Mesendoderm (in vitro differentiated cells): ENCODE results near the gene ZNF280D.
"Not testable (repeated sequence)": the region's sequence is repeated elsewhere in the genome, so short reads cannot be mapped to it uniquely, and the experiment has no call there.

Source experiments
- DNase-seq: peaks from one replicate; pipeline ENCODE4 v3.0.0; 2013
- H2AK5ac ChIP-seq: 2 replicates; pipeline ENCODE4 v1.6.1; 2013; ENCODE audit warnings: low read length, inconsistent platforms
- H2BK120ac ChIP-seq: 2 replicates; pipeline ENCODE4 v1.6.1; 2013; ENCODE audit warnings: low read depth, mild to moderate bottlenecking, low read length, moderate library complexity, mixed read lengths
- H2BK15ac ChIP-seq: replicated peaks from 2 replicates; pipeline ENCODE4 v1.6.1; 2013; ENCODE audit warnings: low read depth, mild to moderate bottlenecking, moderate library complexity
- H2BK5ac ChIP-seq: 2 replicates; pipeline ENCODE4 v1.6.1; 2013; ENCODE audit warnings: low read length, inconsistent platforms
- H3K18ac ChIP-seq: 2 replicates; pipeline ENCODE4 v1.6.1; 2013; ENCODE audit warnings: mild to moderate bottlenecking, low read length, mixed read lengths
- H3K23ac ChIP-seq: one replicate; pipeline ENCODE4 v1.6.1; 2013; ENCODE audit warnings: low read length
- H3K27ac ChIP-seq: 2 replicates; pipeline ENCODE4 v1.5.1; 2013; ENCODE audit warnings: low read depth, mild to moderate bottlenecking, inconsistent platforms, low read length, moderate library complexity
- H3K27me3 ChIP-seq: 2 replicates; pipeline ENCODE4 v1.6.1; 2013; ENCODE audit warnings: low read length, control low read depth, mild to moderate bottlenecking, inconsistent platforms; ENCODE audit not compliant: insufficient read depth, poor library complexity
- H3K36me3 ChIP-seq: 2 replicates; pipeline ENCODE4 v1.6.1; 2013; ENCODE audit warnings: low read length, inconsistent platforms; ENCODE audit not compliant: control insufficient read depth, insufficient read depth
- H3K4ac ChIP-seq: one replicate; pipeline ENCODE4 v1.6.1; 2013; ENCODE audit warnings: low read depth, mild to moderate bottlenecking, low read length, moderate library complexity
- H3K4me1 ChIP-seq: 2 replicates; pipeline ENCODE4 v1.6.1; 2013; ENCODE audit warnings: low read depth, low read length, inconsistent platforms; ENCODE audit not compliant: control insufficient read depth
- H3K4me2 ChIP-seq: 2 replicates; pipeline ENCODE4 v1.6.1; 2013; ENCODE audit warnings: low read length
- H3K4me3 ChIP-seq: 2 replicates; pipeline ENCODE4 v1.5.1; 2013; ENCODE audit warnings: mild to moderate bottlenecking, low read length
- H3K56ac ChIP-seq: one replicate; pipeline ENCODE4 v1.6.1; 2013; ENCODE audit warnings: low read length
- H3K79me1 ChIP-seq: 2 replicates; pipeline ENCODE4 v1.6.1; 2013; ENCODE audit warnings: low read length, inconsistent platforms
- H3K79me2 ChIP-seq: 2 replicates; pipeline ENCODE4 v1.6.1; 2013; ENCODE audit warnings: mild to moderate bottlenecking, low read length; ENCODE audit not compliant: control insufficient read depth, insufficient read depth
- H3K9ac ChIP-seq: 2 replicates; pipeline ENCODE4 v1.6.1; 2013; ENCODE audit warnings: low read length, inconsistent platforms
- H4K5ac ChIP-seq: one replicate; pipeline ENCODE4 v1.6.1; 2013; ENCODE audit warnings: low read length
- H4K8ac ChIP-seq: one replicate; pipeline ENCODE4 v1.6.1; 2013; ENCODE audit warnings: low read depth, mild to moderate bottlenecking, control low read depth, low read length, moderate library complexity
- WGBS: extraction: QIAGEN DNeasy Blood & Tissue Kit; methylation state at CpG from one replicate; pipeline ENCODE4 v1.1.7; 2013; ENCODE audit warnings: low lambda C conversion rate, missing lambda C conversion rate; ENCODE audit not compliant: insufficient coverage; ENCODE audit errors: extremely low coverage; 5-methylcytosine and 5-hydroxymethylcytosine counted together

ZNF280D gene

DNA sequence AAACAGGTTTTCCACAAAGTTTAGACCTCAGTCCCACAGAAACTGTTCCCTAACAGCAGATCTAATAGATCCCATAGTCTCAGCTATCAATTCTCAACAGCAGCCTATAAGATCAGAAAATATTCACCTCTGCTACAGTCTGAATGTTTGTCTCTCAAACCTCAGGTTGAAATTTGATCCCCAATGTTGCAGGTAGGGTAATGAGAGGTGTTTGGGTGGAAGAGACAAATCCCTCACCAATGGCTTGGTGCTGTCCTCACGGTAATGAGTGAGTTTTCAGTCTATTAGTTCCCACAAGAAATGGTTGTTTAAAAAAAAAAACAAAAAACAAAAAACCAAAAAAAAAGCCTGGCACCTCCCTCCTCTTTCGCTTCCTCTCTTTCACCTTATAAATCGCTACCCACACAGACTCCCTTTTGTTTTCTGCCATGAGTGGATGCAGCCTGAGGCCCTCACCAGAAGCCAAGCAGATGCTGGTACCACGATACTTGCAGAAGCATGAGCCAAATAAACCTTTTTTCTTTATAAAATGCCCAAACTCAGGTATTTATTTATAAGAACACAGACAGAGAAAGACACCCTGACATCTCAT lies 14.2 kb downstream of the ZNF280D start:
- H3K4me3 ChIP-seq: no peak overlapping the region
- H4K5ac ChIP-seq: no peak overlapping the region
- H2BK15ac ChIP-seq: no peak overlapping the region
- H3K27me3 ChIP-seq: no peaks in the 10 kb centered on the region
- no peak overlapping the region for H3K4me2 ChIP-seq
- no peak overlapping the region for H3K4ac ChIP-seq
- no peak overlapping the region for H3K23ac ChIP-seq
- no peaks in the 10 kb centered on the region for H3K79me1 ChIP-seq
- peak; percentile 20 for DNase-seq
- no peak overlapping the region for H3K18ac ChIP-seq
- no peak overlapping the region for H3K9ac ChIP-seq
- no peak overlapping the region for H2BK120ac ChIP-seq
- peaks cover 4% of the 10 kb centered on the region for H3K4me1 ChIP-seq
- H4K8ac ChIP-seq: no peak overlapping the region
- WGBS: no CpG with 5 or more reads among the region's 4 CpGs
- H2AK5ac ChIP-seq: no peak overlapping the region
- no peak overlapping the region for H3K27ac ChIP-seq
- H2BK5ac ChIP-seq: no peak overlapping the region
- H3K36me3 ChIP-seq: no peaks in the 10 kb centered on the region
- peaks cover 1% of the 10 kb centered on the region for H3K79me2 ChIP-seq
- no peak overlapping the region for H3K56ac ChIP-seq

GRCh38 chr15:56718560-56718959 lies 14.7 kb downstream of the ZNF280D start:
- H3K9ac ChIP-seq: no peak overlapping the region
- no peaks in the 10 kb centered on the region for H3K79me1 ChIP-seq
- H2BK5ac ChIP-seq: no peak overlapping the region
- H2BK15ac ChIP-seq: no peak overlapping the region
- no peak overlapping the region for H3K4me2 ChIP-seq
- H3K27me3 ChIP-seq: no peaks in the 10 kb centered on the region
- peaks cover 4% of the 10 kb centered on the region for H3K4me1 ChIP-seq
- H3K23ac ChIP-seq: no peak overlapping the region
- no peak overlapping the region for H2BK120ac ChIP-seq
- no peak overlapping the region for H3K56ac ChIP-seq
- H4K5ac ChIP-seq: no peak overlapping the region
- H3K4me3 ChIP-seq: no peak overlapping the region
- H3K18ac ChIP-seq: no peak overlapping the region
- H4K8ac ChIP-seq: no peak overlapping the region
- H3K36me3 ChIP-seq: no peaks in the 10 kb centered on the region
- no peak overlapping the region for H3K4ac ChIP-seq
- H3K79me2 ChIP-seq: peaks cover 1% of the 10 kb centered on the region
- no peak overlapping the region for H2AK5ac ChIP-seq
- DNase-seq: peak; percentile 36
- H3K27ac ChIP-seq: no peak overlapping the region
- no CpG with 5 or more reads among the region's 1 CpG for WGBS

DNA sequence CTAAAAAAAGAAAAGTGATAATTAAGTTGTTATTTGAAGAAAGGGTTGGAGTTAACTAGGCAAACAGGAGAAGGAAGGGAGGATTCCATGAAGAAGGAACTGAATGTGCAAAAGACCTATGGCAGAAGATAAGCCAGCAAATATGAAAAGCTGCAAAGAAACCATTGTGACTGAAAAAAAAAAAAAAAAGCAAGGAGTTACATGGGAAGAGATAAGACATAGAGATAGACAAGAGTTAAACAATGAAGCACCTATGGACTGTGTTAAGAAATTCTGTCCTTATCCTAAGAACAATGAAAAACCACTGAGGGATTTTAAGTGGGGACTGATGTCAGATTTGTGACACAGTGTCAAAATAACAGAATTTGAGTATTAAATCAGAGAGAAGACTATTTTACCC lies 17.0 kb downstream of the ZNF280D start:
- H4K8ac ChIP-seq: no peak overlapping the region
- no peak overlapping the region for H3K9ac ChIP-seq
- no peak overlapping the region for H3K4me3 ChIP-seq
- no peaks in the 10 kb centered on the region for H3K36me3 ChIP-seq
- H2BK120ac ChIP-seq: no peak overlapping the region
- no peaks in the 10 kb centered on the region for H3K27me3 ChIP-seq
- DNase-seq: peak; percentile 31
- H4K5ac ChIP-seq: no peak overlapping the region
- no peak overlapping the region for H3K18ac ChIP-seq
- no peak overlapping the region for H2AK5ac ChIP-seq
- no peak overlapping the region for H2BK15ac ChIP-seq
- H3K79me1 ChIP-seq: no peaks in the 10 kb centered on the region
- no peak overlapping the region for H3K23ac ChIP-seq
- peaks cover 4% of the 10 kb centered on the region for H3K4me1 ChIP-seq
- H3K56ac ChIP-seq: no peak overlapping the region
- H3K27ac ChIP-seq: no peak overlapping the region
- no peak overlapping the region for H2BK5ac ChIP-seq
- H3K4me2 ChIP-seq: no peak overlapping the region
- H3K79me2 ChIP-seq: no peaks in the 10 kb centered on the region
- no peak overlapping the region for H3K4ac ChIP-seq

- DNase-seq: no peak
Observed at GRCh38 chr15:56715220-56715619, 18.1 kb downstream of the ZNF280D start.

DNA sequence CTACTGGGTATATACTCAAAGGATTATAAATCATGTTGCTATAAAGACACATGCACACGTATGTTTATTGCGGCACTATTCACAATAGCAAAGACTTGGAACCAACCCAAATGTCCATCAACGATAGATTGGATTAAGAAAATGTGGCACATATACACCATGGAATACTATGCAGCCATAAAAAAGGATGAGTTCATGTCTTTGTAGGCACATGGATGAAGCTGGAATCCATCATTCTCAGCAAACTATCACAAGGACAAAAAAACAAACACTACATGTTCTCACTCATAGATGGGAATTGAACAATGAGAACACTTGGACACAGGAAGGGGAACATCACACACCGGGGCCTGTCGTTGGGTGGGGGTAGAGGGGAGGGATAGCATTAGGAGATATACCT lies 23.8 kb downstream of the ZNF280D start:
- not testable (repeated sequence) for H3K4me1 ChIP-seq, H3K27ac ChIP-seq, H3K36me3 ChIP-seq, H3K4me2 ChIP-seq, H3K18ac ChIP-seq, H3K27me3 ChIP-seq, H2BK120ac ChIP-seq, H2BK5ac ChIP-seq, H2BK15ac ChIP-seq, H3K56ac ChIP-seq, DNase-seq, H3K79me1 ChIP-seq, H3K4me3 ChIP-seq, H2AK5ac ChIP-seq, H3K4ac ChIP-seq, H4K5ac ChIP-seq, H3K79me2 ChIP-seq, H4K8ac ChIP-seq, H3K23ac ChIP-seq, H3K9ac ChIP-seq
- WGBS: no CpG with 5 or more reads among the region's 5 CpGs

More at GRCh38 chr15:56715220-56715619, 18.1 kb downstream of the ZNF280D start:
- no peak overlapping the region for H2AK5ac ChIP-seq
- H3K27me3 ChIP-seq: no peaks in the 10 kb centered on the region
- no peak overlapping the region for H3K4ac ChIP-seq
- H3K4me2 ChIP-seq: no peak overlapping the region
- H2BK120ac ChIP-seq: no peak overlapping the region
- no peak overlapping the region for H3K18ac ChIP-seq
- H3K4me1 ChIP-seq: peaks cover 4% of the 10 kb centered on the region
- H3K27ac ChIP-seq: no peak overlapping the region
- H2BK15ac ChIP-seq: no peak overlapping the region
- H3K4me3 ChIP-seq: no peak overlapping the region
- H4K8ac ChIP-seq: no peak overlapping the region
- no peak overlapping the region for H4K5ac ChIP-seq
- no peaks in the 10 kb centered on the region for H3K79me2 ChIP-seq
- no peak overlapping the region for H3K9ac ChIP-seq
- no peaks in the 10 kb centered on the region for H3K36me3 ChIP-seq
- no peak overlapping the region for H2BK5ac ChIP-seq
- H3K23ac ChIP-seq: no peak overlapping the region
- H3K79me1 ChIP-seq: no peaks in the 10 kb centered on the region
- H3K56ac ChIP-seq: no peak overlapping the region

GRCh38 chr15:56699743-56700142 lies 33.6 kb downstream of the ZNF280D start:
- no peak overlapping the region for H3K4ac ChIP-seq
- no peak overlapping the region for H2BK120ac ChIP-seq
- H3K4me2 ChIP-seq: no peak overlapping the region
- H3K56ac ChIP-seq: no peak overlapping the region
- H3K4me3 ChIP-seq: no peak overlapping the region
- H2AK5ac ChIP-seq: no peak overlapping the region
- no peak overlapping the region for H3K9ac ChIP-seq
- H2BK5ac ChIP-seq: no peak overlapping the region
- WGBS: no CpG with 5 or more reads among the region's 1 CpG
- H3K36me3 ChIP-seq: peaks cover 2% of the 10 kb centered on the region
- H4K5ac ChIP-seq: no peak overlapping the region
- no peak overlapping the region for H3K18ac ChIP-seq
- no peak for DNase-seq
- H4K8ac ChIP-seq: no peak overlapping the region
- H3K23ac ChIP-seq: no peak overlapping the region
- no peaks in the 10 kb centered on the region for H3K27me3 ChIP-seq
- H2BK15ac ChIP-seq: no peak overlapping the region
- H3K27ac ChIP-seq: no peak overlapping the region
- H3K79me1 ChIP-seq: no peaks in the 10 kb centered on the region
- no peaks in the 10 kb centered on the region for H3K79me2 ChIP-seq
- H3K4me1 ChIP-seq: no peaks in the 10 kb centered on the region
